Dedifferentiated amniotic fluid mesenchymal stem cell (primary cell): Measurements from ENCODE around the gene KRT17.
"Not testable (repeated sequence)": the region's sequence is repeated elsewhere in the genome, so short reads cannot be mapped to it uniquely, and the experiment has no call there.

Source experiments
- DNase-seq: peaks from one replicate; pipeline ENCODE4 v3.0.0-alpha.2; 2016; ENCODE audit errors: extremely low spot score

KRT17 gene

DNA sequence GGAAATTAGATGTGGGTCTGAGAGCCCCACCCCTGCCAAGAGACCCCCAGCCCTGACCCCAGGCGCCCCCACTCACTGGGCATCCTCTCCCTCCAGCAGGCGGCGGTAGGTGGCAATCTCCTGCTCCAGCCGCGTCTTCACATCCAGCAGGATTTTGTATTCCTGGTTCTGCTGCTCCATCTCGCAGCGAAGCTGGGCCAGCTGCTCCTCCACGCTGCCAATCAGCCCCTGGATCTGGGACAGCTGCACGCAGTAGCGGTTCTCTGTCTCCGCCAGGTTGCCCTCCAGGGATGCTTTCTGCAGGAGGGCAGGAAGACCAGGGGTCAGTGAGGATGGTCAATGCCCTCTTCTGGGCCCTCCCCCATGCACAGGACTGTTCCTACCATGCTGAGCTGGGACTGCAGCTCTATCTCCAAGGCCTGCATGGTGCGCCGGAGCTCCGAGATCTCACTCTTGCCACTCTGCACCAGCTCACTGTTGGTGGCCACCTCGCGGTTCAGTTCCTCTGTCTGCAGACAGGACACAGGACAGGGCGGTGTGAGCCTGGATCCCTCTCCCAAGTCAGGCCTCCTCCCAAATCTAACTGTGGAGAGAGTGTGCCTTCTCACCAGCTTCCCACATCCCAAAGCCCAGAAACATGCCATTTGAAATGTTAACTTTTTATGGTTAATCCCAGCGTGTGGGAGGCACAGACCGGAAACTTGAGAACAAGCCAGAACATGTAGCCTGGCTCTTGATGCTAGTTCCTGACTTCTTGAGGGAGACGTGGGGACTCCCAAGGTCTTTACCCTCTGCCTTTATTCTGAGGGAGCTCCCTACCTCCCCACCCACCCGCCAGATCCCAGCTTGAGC is 3.6 kb downstream of the KRT17 start:
- DNase-seq = no peak

DNA sequence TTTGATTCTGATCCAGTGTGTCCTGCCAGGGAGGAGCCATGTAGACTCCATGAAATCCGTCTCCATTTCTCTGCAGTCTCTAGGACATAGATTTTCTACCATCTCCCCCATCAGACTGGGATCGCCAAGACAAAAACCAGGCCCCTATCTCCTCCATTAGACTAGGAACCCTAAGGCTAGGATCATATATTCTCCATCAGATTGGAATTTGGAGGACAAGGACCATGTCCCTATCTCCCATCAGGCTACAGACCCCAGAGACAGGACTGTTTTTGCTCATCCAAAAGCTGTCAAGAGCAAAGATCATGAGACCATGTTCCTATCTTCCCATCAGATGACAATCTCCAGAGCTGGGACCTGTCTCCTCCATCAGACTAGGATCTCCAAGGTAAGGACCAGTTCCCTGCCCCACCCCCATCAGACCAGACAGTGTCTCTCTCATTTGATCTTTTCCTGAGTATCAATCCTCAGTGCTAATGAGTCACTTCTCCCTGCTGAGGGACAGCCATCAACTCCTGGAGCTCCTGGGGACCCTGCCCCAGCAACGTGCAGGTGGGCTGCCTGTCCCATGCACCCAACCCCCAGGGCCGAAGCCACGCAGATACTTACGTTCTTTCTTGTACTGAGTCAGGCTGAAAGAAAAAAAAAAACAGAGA is 4.3 kb downstream of the KRT17 start:
- not testable (repeated sequence) for DNase-seq

- DNase-seq = no peak
Measured at GRCh38 chr17:41619036-41619926, 5.1 kb downstream of the KRT17 start.

- no peak for DNase-seq
Measured at GRCh38 chr17:41618341-41619035, 5.9 kb downstream of the KRT17 start.

DNA sequence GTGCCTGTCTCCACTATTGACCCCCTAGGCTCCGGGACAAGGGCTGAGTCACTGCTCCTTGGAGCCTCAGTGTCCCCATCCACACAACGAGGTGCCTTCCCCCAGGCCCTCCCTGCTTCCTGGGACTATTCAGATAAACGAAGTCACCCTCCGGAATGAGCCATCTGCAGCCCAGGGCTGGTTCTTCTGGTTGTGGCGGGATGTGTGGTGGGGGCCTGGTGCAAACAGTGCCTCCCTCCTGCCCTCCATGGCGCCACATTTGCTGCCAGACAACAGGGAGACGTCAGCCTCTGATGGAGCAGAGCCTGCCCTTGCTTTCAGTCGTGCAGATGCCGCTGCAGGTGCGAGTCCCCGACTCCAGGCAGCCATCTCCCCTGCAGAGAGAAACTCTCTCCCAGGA is 6.7 kb downstream of the KRT17 start:
- DNase-seq = no peak

- no peak for DNase-seq
Measured at GRCh38 chr17:41617136-41617535, 7.2 kb downstream of the KRT17 start.

DNA sequence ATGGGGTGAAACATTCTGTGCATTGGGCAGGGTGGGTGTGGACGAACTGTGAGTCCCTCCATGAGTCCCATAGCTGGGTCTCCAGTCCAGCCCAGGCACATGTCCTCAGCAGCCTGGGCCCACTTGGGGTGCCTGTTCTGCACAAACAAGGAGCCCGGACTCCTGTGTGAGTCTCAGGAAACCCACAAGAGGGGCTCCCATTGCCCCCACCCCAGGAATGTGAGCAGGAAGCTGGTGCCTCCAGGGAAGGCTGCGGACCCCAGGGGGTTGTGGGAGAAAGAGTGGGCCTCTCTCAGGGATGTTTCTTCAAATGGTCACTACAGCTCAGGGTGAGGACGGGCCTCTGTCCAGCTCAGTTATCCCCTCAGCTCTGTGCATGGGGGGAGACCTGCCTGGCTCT is 7.9 kb downstream of the KRT17 start:
- DNase-seq = not testable (repeated sequence)

- no peak for DNase-seq
Measured at GRCh38 chr17:41615454-41615853, 8.9 kb downstream of the KRT17 start.

DNA sequence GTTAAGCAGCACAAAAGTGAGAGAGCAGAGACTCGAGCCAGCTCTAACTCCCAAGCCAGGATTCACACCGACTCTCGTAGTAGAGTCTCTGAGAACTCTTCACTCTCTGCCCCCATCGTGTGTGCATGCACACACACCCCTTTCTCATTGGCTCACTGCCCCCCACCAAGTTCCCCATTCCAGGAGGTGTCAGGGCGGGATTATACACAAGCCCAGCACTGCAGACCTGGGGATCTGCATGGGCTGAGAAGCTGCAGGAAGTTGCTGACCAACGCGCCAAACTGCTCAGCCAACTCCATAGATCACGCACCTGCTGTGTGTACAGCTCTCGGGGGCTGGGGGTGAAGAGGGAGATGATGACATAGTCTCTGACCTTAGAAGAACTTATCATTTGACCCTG is 9.6 kb downstream of the KRT17 start:
- DNase-seq = not testable (repeated sequence)

DNA sequence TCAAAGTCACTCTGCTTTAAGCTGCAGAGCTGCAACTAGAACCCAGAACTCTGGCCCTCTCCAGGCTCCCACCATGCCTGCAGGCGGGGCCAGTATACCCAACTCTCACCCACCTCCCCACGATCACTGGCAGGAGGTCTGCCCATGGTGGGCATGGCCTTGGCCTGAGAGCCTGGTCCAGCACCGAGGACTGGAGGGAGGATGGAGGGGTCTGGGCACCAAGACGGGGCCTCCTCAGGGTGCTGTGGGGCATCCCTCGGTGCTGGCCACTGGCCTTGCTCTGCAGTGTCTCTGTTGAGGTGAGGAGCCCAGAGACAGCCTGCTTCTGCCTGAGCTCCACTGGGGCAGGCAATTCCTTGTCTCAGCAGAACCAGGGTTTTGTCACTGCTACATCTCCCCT is 10.3 kb downstream of the KRT17 start:
- no peak for DNase-seq

- DNase-seq = no peak
Measured at GRCh38 chr17:41613277-41614082, 10.9 kb downstream of the KRT17 start.

GRCh38 chr17:41612376-41613160 is 11.8 kb downstream of the KRT17 start, which contains the start of gene KRT16:
TSS of gene KRT16 (minus strand) at chr17:41612767. CDS start at chr17:41612688, 79 bp downstream.
- DNase-seq = peak; percentile 47

GRCh38 chr17:41610965-41611640 is 13.3 kb downstream of the KRT17 start:
- DNase-seq = no peak

DNA sequence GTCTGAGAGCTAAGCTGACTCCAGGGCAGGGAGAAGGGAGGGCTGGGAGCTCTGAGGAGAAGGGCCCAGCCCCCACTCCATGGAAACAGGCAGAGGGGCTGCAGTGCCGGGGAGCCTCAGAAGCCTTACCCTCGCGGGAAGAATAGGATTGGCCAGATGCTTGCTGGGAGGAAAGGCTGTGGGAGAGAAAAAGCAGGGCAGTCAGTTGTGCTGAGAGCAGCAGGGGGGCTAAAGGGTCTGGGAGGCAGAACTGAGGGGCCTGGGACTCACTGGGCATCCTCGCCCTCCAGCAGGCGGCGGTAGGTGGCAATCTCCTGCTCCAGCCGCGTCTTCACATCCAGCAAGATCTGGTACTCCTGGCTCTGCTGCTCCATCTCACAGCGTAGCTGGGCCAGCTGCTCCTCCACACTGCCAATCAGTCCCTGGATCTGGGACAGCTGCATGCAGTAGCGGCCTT is 14.3 kb downstream of the KRT17 start:
- not testable (repeated sequence) for DNase-seq

GRCh38 chr17:41606930-41607329 is 17.4 kb downstream of the KRT17 start:
- DNase-seq = not testable (repeated sequence)

DNA sequence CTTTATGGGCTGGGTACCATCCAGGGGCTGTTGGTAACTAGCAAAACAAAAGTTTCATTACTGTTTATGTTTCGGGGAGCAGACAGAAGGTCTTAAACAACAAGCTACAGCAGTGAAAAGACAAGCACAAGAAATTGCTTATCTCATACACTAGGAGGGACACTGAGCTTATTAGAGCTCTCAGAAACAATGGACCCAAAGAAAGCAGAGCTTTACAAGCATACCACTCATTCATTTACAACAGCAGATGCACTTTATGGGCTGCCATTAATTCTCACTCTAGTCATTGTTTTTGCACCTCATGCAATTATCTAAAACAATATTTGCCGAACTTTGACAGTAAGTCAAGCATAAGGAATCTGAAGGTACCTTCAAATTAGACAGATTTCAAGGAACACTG is 21.9 kb downstream of the KRT17 start:
- no peak for DNase-seq

- no peak for DNase-seq
Measured at GRCh38 chr17:41600318-41600717, 24.1 kb downstream of the KRT17 start.

- DNase-seq = no peak
Measured at GRCh38 chr17:41599680-41600079, 24.7 kb downstream of the KRT17 start.

DNA sequence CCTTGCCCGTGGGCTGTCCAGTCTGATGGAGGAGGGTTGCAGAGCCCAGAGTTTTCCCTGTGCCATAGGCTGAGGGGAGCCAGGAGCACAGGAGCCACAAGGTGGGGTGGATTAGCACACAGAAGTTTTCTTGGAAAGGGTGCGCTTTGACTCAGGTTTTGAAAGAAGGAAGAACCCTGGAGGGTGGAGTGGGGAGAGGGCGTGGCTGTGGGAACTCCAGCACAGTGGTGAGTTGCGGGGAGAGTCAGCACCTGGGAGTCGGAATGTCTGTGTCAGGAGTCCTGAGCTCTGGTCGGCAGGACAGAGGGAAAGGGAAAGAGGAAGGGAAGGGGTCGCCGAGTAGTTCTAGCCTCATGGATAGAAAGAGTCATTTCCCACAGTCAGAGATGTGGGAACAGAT is 28.8 kb downstream of the KRT17 start:
- no peak for DNase-seq
